KMS-11 (cell line): ENCODE data around the gene PHF5A.

Source experiments
- H2AFZ ChIP-seq: fragments of 200-600 bp; sonication (generic); 2 replicates; pipeline ENCODE4 v1.6.1; 2016; ENCODE audit warnings: antibody characterized with exemption, mixed run types, low read depth
- H3K27ac ChIP-seq: fragments of 200-600 bp; sonication (generic); 2 replicates; pipeline ENCODE4 v1.6.1; 2016; ENCODE audit warnings: mild to moderate bottlenecking, mixed run types
- H3K27me3 ChIP-seq: fragments of 200-600 bp; sonication (generic); 2 replicates; pipeline ENCODE4 v1.6.1; 2017; ENCODE audit warnings: mild to moderate bottlenecking, low read depth, mixed run types, moderate library complexity; ENCODE audit not compliant: insufficient read depth
- H3K36me3 ChIP-seq: fragments of 200-600 bp; sonication (generic); 2 replicates; pipeline ENCODE4 v1.6.1; 2017; ENCODE audit warnings: mild to moderate bottlenecking, mixed run types; ENCODE audit not compliant: insufficient read depth
- H3K4me1 ChIP-seq: fragments of 200-600 bp; sonication (generic); 2 replicates; pipeline ENCODE4 v1.6.1; 2016; ENCODE audit warnings: mild to moderate bottlenecking, low read depth, mixed run types; ENCODE audit not compliant: poor library complexity, severe bottlenecking
- H3K4me2 ChIP-seq: fragments of 200-600 bp; sonication (generic); 2 replicates; pipeline ENCODE4 v1.7.0; 2016; ENCODE audit warnings: mild to moderate bottlenecking, mixed run types
- H3K4me3 ChIP-seq: fragments of 200-600 bp; sonication (generic); IDR thresholded peaks from 2 replicates; pipeline ENCODE4 v1.6.1; 2017; ENCODE audit warnings: low read depth, low read length, mixed read lengths; ENCODE audit not compliant: insufficient read depth
- H3K79me2 ChIP-seq: fragments of 200-600 bp; sonication (generic); 2 replicates; pipeline ENCODE4 v1.6.1; 2016; ENCODE audit warnings: low read depth, mixed run types; ENCODE audit not compliant: insufficient read depth
- H3K9ac ChIP-seq: fragments of 200-600 bp; sonication (generic); 2 replicates; pipeline ENCODE4 v1.6.1; 2016; ENCODE audit warnings: mild to moderate bottlenecking, mixed run types
- H4K20me1 ChIP-seq: fragments of 200-600 bp; sonication (generic); 2 replicates; pipeline ENCODE4 v1.6.1; 2016; ENCODE audit warnings: mild to moderate bottlenecking, mixed run types; ENCODE audit not compliant: insufficient read depth
- CTCF ChIP-seq: fragments of 200-600 bp; sonication (generic); conservative IDR thresholded peaks from 2 replicates; pipeline ENCODE4 v1.6.1; 2017; ENCODE audit warnings: low read depth, mild to moderate bottlenecking, antibody characterized with exemption, low read length, moderate library complexity, mixed read lengths

PHF5A gene

DNA sequence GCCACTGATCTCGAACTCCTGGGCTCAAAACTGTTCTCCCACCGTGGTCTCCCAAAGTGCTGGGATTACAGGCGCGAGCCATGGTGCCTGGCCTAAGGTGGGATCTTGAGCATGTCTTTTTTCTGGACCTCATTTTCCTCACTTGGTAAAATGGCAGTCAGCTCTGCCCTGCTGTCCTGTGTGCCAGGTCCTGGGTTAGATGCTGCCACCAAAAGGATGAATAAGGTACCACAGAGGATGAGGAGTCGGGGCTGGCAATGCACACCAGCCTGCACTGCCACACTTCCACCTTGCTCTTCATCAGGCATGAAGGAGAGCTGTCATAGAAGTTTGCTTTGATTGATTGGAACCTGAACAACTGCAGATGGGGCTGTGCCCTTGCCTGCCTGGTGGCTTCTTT, 32.7 kb upstream of the PHF5A start:
- Histone ChIP-seq H3K27ac (no peak overlapping the region), H2AFZ (no peak overlapping the region), H3K79me2 (peaks cover 24% of the 10 kb centered on the region), H4K20me1 (no peaks in the 10 kb centered on the region), H3K36me3 (peaks cover 6% of the 10 kb centered on the region; the same call in 1 of the 2 replicates), H3K9ac (no peak overlapping the region), H3K4me2 (no peak overlapping the region), H3K4me1 (peaks cover 8% of the 10 kb centered on the region), H3K27me3 (no peaks in the 10 kb centered on the region), H3K4me3 (no peak overlapping the region)
- peak; percentile 38; the same call in 1 of the 2 replicates for TF ChIP-seq CTCF

GRCh38 chr22:41500303-41500702, 31.8 kb upstream of the PHF5A start:
- no peak overlapping the region for H2AFZ ChIP-seq
- no peak overlapping the region for H3K4me2 ChIP-seq
- H3K4me1 ChIP-seq = peaks cover 8% of the 10 kb centered on the region
- H4K20me1 ChIP-seq = no peaks in the 10 kb centered on the region
- H3K9ac ChIP-seq = no peak overlapping the region
- H3K79me2 ChIP-seq = peaks cover 32% of the 10 kb centered on the region
- H3K4me3 ChIP-seq = no peak overlapping the region
- H3K36me3 ChIP-seq = peaks cover 6% of the 10 kb centered on the region; the same call in 1 of the 2 replicates
- no peak overlapping the region for H3K27ac ChIP-seq
- H3K27me3 ChIP-seq = no peaks in the 10 kb centered on the region
- no peak for TF ChIP-seq CTCF

- H2AFZ ChIP-seq = no peak overlapping the region
- no peak overlapping the region for H3K4me3 ChIP-seq
- H3K27ac ChIP-seq = no peak overlapping the region
- no peak for TF ChIP-seq CTCF
- H3K4me1 ChIP-seq = peaks cover 8% of the 10 kb centered on the region
- peaks cover 37% of the 10 kb centered on the region for H3K79me2 ChIP-seq
- peaks cover 6% of the 10 kb centered on the region; the same call in 1 of the 2 replicates for H3K36me3 ChIP-seq
- no peak overlapping the region for H3K9ac ChIP-seq
- H3K4me2 ChIP-seq = no peak overlapping the region
- no peaks in the 10 kb centered on the region for H3K27me3 ChIP-seq
- no peaks in the 10 kb centered on the region for H4K20me1 ChIP-seq
Measured at GRCh38 chr22:41499624-41500280, 31.3 kb upstream of the PHF5A start.

- no peak for TF ChIP-seq CTCF
- Histone ChIP-seq H3K4me3 (no peak overlapping the region), H3K27me3 (no peaks in the 10 kb centered on the region), H3K4me1 (peaks cover 8% of the 10 kb centered on the region), H2AFZ (no peak overlapping the region), H4K20me1 (no peaks in the 10 kb centered on the region), H3K36me3 (peaks cover 6% of the 10 kb centered on the region; the same call in 1 of the 2 replicates), H3K27ac (no peak overlapping the region), H3K79me2 (peaks cover 46% of the 10 kb centered on the region), H3K9ac (no peak overlapping the region), H3K4me2 (no peak overlapping the region)
Measured at GRCh38 chr22:41498303-41498835, 29.9 kb upstream of the PHF5A start.
